GM12878 (cell line): ENCODE data around the gene PUS10. TPM values are rescaled to one million over a fixed set of nuclear protein-coding genes. Genes with fewer than 3 reads are reported as not detected.
"Not testable (repeated sequence)": the region's sequence is repeated elsewhere in the genome, so short reads cannot be mapped to it uniquely, and the experiment has no call there.

Experiments used
- ATAC-seq: fragments of 200-7000 bp; cut with Tn5 transposase; 3 replicates; pipeline ENCODE4 v1.9.1; 2020; ENCODE audit warnings: mild to moderate bottlenecking, moderate library complexity
- BruUV-seq: library from RNA; stranded (reverse); fragments of 400-500 nt; replicated peaks from 2 replicates; lab custom pipeline; 2021; lab: Mats Ljungman, UMichigan
- CTCF ChIA-PET: fragments of 300-600 bp; sonication (Branson Sonifier 250); formaldehyde crosslinking; extraction: SDS; loops from one replicate; lab custom pipeline; 2021; ENCODE audit warnings: inconsistent platforms; lab: Yijun Ruan, JAX
- POLR2A ChIA-PET: fragments of 350-600 bp; formaldehyde crosslinking; extraction: SDS; loops from one replicate; lab custom pipeline; 2021; ENCODE audit warnings: inconsistent platforms; lab: Charles Lee
- RAD21 ChIA-PET: fragments of 300-600 bp; sonication (Branson Sonifier 250); formaldehyde crosslinking; loops from one replicate; lab custom pipeline; 2023; ENCODE audit warnings: antibody characterized with exemption; ENCODE audit not compliant: unreplicated experiment; lab: Charles Lee
- SMC1A ChIA-PET: fragments of 300-600 bp; sonication (Branson Sonifier 250); formaldehyde crosslinking; loops from one replicate; lab custom pipeline; 2023; ENCODE audit not compliant: unreplicated experiment, uncharacterized antibody; lab: Charles Lee
- DNase-seq: peaks from one replicate; pipeline ENCODE4 v3.0.0-alpha.2; 2011; ENCODE audit warnings: low read depth, low spot score
- FAIRE-seq: peaks from 3 replicates; lab custom pipeline; 2011; peaks lifted over from hg19 to GRCh38; lab: Jason Lieb, UNC
- H2AFZ ChIP-seq: 2 replicates; pipeline ENCODE4 v1.6.0; 2011; ENCODE audit warnings: low read depth, low read length, control low read depth; ENCODE audit not compliant: control insufficient read depth
- H3K27ac ChIP-seq: 2 replicates; pipeline ENCODE4 v1.5.1; 2011; ENCODE audit warnings: control low read depth; ENCODE audit not compliant: control insufficient read depth, insufficient read depth
- H3K27me3 ChIP-seq, 2 experiments: replicated peaks in 1 of 2; 2 replicates each; pipeline versions ENCODE4 v1.6.0 to v1.6.1; 2011; ENCODE audit warnings: low read length in 1 of 2; ENCODE audit not compliant: control insufficient read depth in 2 of 2, insufficient read depth in 2 of 2
- H3K36me3 ChIP-seq, 2 experiments: 2 replicates each; pipeline ENCODE4 v1.5.1; 2011; ENCODE audit warnings: low read length in 1 of 2; ENCODE audit not compliant: control insufficient read depth in 2 of 2, insufficient read depth in 2 of 2
- H3K4me1 ChIP-seq: 2 replicates; pipeline ENCODE4 v1.6.1; 2011; ENCODE audit warnings: mild to moderate bottlenecking, low read length, moderate library complexity, mixed read lengths; ENCODE audit not compliant: control insufficient read depth, insufficient read depth
- H3K4me2 ChIP-seq: 2 replicates; pipeline ENCODE4 v1.6.0; 2011; ENCODE audit warnings: control low read depth; ENCODE audit not compliant: control insufficient read depth, insufficient read depth
- H3K4me3 ChIP-seq: fragments of 200-600 bp; sonication (generic); 2 replicates; pipeline ENCODE4 v1.5.1; 2016
- H3K79me2 ChIP-seq: 2 replicates; pipeline ENCODE4 v1.6.0; 2011; ENCODE audit warnings: low read length; ENCODE audit not compliant: control insufficient read depth, insufficient read depth
- H3K9ac ChIP-seq: 2 replicates; pipeline ENCODE4 v1.8.0; 2011; ENCODE audit warnings: low read length, control low read depth, mixed read lengths; ENCODE audit not compliant: control insufficient read depth, insufficient read depth
- H3K9me3 ChIP-seq: replicated peaks from 3 replicates; pipeline ENCODE4 v1.5.1; 2011; ENCODE audit warnings: mild to moderate bottlenecking, low read length; ENCODE audit not compliant: control insufficient read depth, insufficient read depth
- H4K20me1 ChIP-seq: 2 replicates; pipeline ENCODE4 v1.6.0; 2011; ENCODE audit not compliant: control insufficient read depth, insufficient read depth
- RELA ChIP-seq: fragments of 450-650 bp; IDR thresholded peaks from 2 replicates; pipeline ENCODE4 v1.8.0; 2014; ENCODE audit warnings: borderline replicate concordance; ENCODE audit not compliant: partially characterized antibody
- RUNX3 ChIP-seq: IDR thresholded peaks from 2 replicates; pipeline ENCODE4 v1.6.1; 2012; ENCODE audit warnings: low read length, inconsistent platforms
- WGBS: methylation state at CpG from one replicate; pipeline ENCODE4 v1.1.6; 2016; ENCODE audit warnings: low lambda C conversion rate; ENCODE audit not compliant: insufficient replicate concordance, insufficient coverage; ENCODE audit errors: missing lambda C conversion rate; 5-methylcytosine and 5-hydroxymethylcytosine counted together
- in situ Hi-C: fragments of 300-500 bp; cut with MboI; formaldehyde crosslinking; loops from 9 replicates; pipeline ENCODE4 v1.14.3; 2018; ENCODE audit warnings: mixed read lengths
- intact Hi-C: fragments of 100-400 bp; cut with micrococcal nuclease; formaldehyde crosslinking; loops from one replicate; pipeline ENCODE4 v1.14.2; 2022; ENCODE audit not compliant: unreplicated experiment
- polyA plus RNA-seq, 11 experiments: library from polyadenylated mRNA; depleted of rRNA in 4 of 11; unstranded in 6 of 11; stranded (reverse) in 5 of 11; fragments of >200 nt; fragmentation: Nextera tagmentation in 4 of 11; fragmentation: Illumina TruSeq in 1 of 11; extraction: Ambion mirVana in 4 of 11; extraction: Trizol in 1 of 11; gene quantifications; 1 replicate in 1 of 11; 2 replicates in 10 of 11; pipeline versions ENCODE4 v1.2.1 to v1.2.3, GENCODE V29; 2011 to 2016; ENCODE audit warnings: inconsistent platforms in 2 of 11, missing spikeins in 2 of 11, low read depth in 1 of 11
- total RNA-seq, 4 experiments: library from RNA; depleted of rRNA in 3 of 4; stranded (reverse); fragments of >200 nt in 3 of 4; fragmentation: Illumina TruSeq in 1 of 4; extraction: Trizol in 1 of 4; gene quantifications; 2 replicates each; pipeline versions ENCODE4 v1.2.1 to v1.2.3, GENCODE V29; 2013 to 2021

The PUS10 gene
- total and polyA plus RNA-seq, 10 of the 15 experiments (the other 5 are each of a cell fraction or from before 2014, with no cell fraction given) = 9.1 to 17.0 (median 13.0) TPM

DNA sequence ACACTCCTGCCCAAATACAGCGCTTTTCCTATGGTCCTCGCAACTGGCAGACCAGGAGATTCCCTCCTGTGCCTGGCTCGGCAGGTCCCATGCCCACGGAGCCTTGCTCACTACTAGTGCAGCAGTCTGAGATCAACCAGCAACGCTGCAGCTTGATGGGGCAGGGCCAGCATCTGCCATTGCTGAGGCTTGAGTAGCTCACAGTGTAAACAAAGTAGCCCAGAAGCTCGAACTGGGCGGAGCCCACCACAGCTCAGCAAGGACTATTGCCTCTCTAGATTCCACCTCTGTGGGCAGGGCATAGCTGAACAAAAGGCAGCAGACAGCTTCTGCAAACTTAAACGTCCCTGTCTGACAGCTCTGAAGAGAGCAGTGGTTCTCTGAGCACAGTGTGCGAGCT is 16.5 kb upstream of the PUS10 start:
- H3K4me3 ChIP-seq, CTCF ChIA-PET, H3K4me2 ChIP-seq, H4K20me1 ChIP-seq, DNase-seq, H3K9me3 ChIP-seq, RAD21 ChIA-PET, H3K79me2 ChIP-seq, in situ Hi-C loops, intact Hi-C loops, H2AFZ ChIP-seq, POLR2A ChIA-PET, H3K4me1 ChIP-seq, ATAC-seq, H3K27ac ChIP-seq, H3K27me3 ChIP-seq, H3K9ac ChIP-seq, FAIRE-seq, BruUV-seq: not testable (repeated sequence)
- SMC1A ChIA-PET = interaction anchor here (0.6 kb wide), 1 partner anchor 143 kb away, joined by 3 read pairs; no protein-coding TSS in a partner anchor
- WGBS = 98% methylated on average over 9 of the region's 9 CpGs
- H3K36me3 ChIP-seq = peaks cover 0 to 13% of the 10 kb centered on the region in 2 experiments; a peak in 2 of 4 replicates

DNA sequence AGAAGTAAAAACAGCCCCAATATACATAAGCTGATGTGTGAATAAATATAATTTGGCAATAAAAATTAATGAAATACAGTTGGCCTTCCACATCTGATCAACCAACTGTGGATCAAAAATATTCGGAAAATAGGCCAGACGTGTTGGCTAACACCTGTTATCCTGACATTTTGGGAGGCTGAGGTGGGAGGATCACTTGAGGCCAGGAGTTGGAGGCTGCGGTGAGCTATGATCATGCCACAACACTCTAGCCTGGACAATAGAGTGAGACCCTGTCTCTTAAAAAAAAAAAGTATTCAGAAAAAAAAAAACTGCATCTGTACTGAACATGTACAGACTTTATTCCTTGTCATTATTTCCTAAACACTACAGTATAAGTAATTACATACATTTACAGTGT is 11.5 kb upstream of the PUS10 start:
- FAIRE-seq = no peak
- RAD21 ChIA-PET = no interaction called here

More for the DNA sequence above, 11.5 kb upstream of the PUS10 start:
- Histone ChIP-seq H3K79me2 (peaks cover 1% of the 10 kb centered on the region), H3K4me3 (no peak overlapping the region), H3K4me2 (no peak overlapping the region), H3K27me3 (no peaks in the 10 kb centered on the region), H3K9ac (no peak overlapping the region), H3K36me3 (peaks cover 0 to 12% of the 10 kb centered on the region in 2 experiments; a peak in 2 of 4 replicates), H2AFZ (no peak overlapping the region), H4K20me1 (no peaks in the 10 kb centered on the region), H3K9me3 (peaks cover 2% of the 10 kb centered on the region; the same call in 1 of the 3 replicates), H3K4me1 (no peaks in the 10 kb centered on the region), H3K27ac (no peak overlapping the region)
- TF ChIP-seq RELA (no peak), RUNX3 (no peak)
- SMC1A ChIA-PET = no interaction called here
- CTCF ChIA-PET = interaction anchor here (1.2 kb wide), 1 partner anchor 31 kb away, joined by 3 read pairs; no protein-coding TSS in a partner anchor
- no peak for DNase-seq
- in situ Hi-C loops = no loop called here
- BruUV-seq = no TSS peak
- POLR2A ChIA-PET = no interaction called here
- intact Hi-C loops = no loop called here
- ATAC-seq = no peak
- 100% methylated on average over 3 of the region's 3 CpGs for WGBS
